NK-92 treated with Interleukin-12 subunit alpha and Interleukin-12 subunit beta, amount 100 ng/mL, for 24 hours (cell line): Measurements from ENCODE around the gene EXD3.
"Not testable (repeated sequence)": the region's sequence is repeated elsewhere in the genome, so short reads cannot be mapped to it uniquely, and the experiment has no call there.

Experiments used
- DNase-seq: peaks from one replicate; lab custom pipeline; 2025; lab: John Stamatoyannopoulos, UW

Gene EXD3

GRCh38 chr9:137339908-137340462 is 83.0 kb downstream of the EXD3 start:
- not testable (repeated sequence) for DNase-seq

- no peak for DNase-seq
Measured at GRCh38 chr9:137339045-137339907, 83.7 kb downstream of the EXD3 start.

- DNase-seq = no peak
Measured at GRCh38 chr9:137336735-137337134, 86.2 kb downstream of the EXD3 start.

GRCh38 chr9:137333016-137333671 is 89.8 kb downstream of the EXD3 start:
- no peak for DNase-seq

- no peak for DNase-seq
Measured at GRCh38 chr9:137331929-137332328, 91.0 kb downstream of the EXD3 start.

GRCh38 chr9:137330689-137331088 is 92.3 kb downstream of the EXD3 start:
- no peak for DNase-seq

- not testable (repeated sequence) for DNase-seq
Measured at GRCh38 chr9:137329590-137329989, 93.4 kb downstream of the EXD3 start.

- DNase-seq = not testable (repeated sequence)
Measured at GRCh38 chr9:137327641-137328550, 95.1 kb downstream of the EXD3 start.

- DNase-seq = no peak
Measured at GRCh38 chr9:137326445-137327065, 96.4 kb downstream of the EXD3 start.

- no peak for DNase-seq
Measured at GRCh38 chr9:137325799-137326198, 97.2 kb downstream of the EXD3 start.

GRCh38 chr9:137325124-137325523 is 97.8 kb downstream of the EXD3 start:
- DNase-seq = no peak

GRCh38 chr9:137323531-137324331 is 99.2 kb downstream of the EXD3 start:
- no peak for DNase-seq

- DNase-seq = no peak
Measured at GRCh38 chr9:137321726-137322361, 101.1 kb downstream of the EXD3 start.

GRCh38 chr9:137320555-137321384 is 102.2 kb downstream of the EXD3 start:
- DNase-seq = no peak

GRCh38 chr9:137319739-137320551 is 103.0 kb downstream of the EXD3 start:
- DNase-seq = no peak

GRCh38 chr9:137319011-137319738 is 103.8 kb downstream of the EXD3 start:
- no peak for DNase-seq

- no peak for DNase-seq
Measured at GRCh38 chr9:137318602-137319001, 104.4 kb downstream of the EXD3 start.
